ENCODE data around the gene ZNF14. TPM values are rescaled to one million over a fixed set of nuclear protein-coding genes. Genes with fewer than 3 reads are reported as not detected.

The ZNF14 gene
- total and polyA plus RNA-seq, 2 of the 13 experiments (the other 11 are each of a cell fraction or from before 2014, with no cell fraction given) = 1.9 to 6.2 TPM

GRCh38 chr19:19776206-19777008, 43.5 kb upstream of the ZNF14 start (continued):
- TF ChIP-seq AFF4 (CRISPR knock-in tag; IDR thresholded peaks at IDR 0.05) (0 out of 2 replicates have a peak, but pooled peaks have one; percentile 45), FOXM1 (CRISPR knock-in tag; IDR thresholded peaks at IDR 0.05) (no peak), HOXA9 (CRISPR knock-in tag; IDR thresholded peaks at IDR 0.05; ENCODE audit: borderline replicate concordance) (no peak), POLR2G (IDR thresholded peaks at IDR 0.05; ENCODE audit: low read depth, low read length) (peak; percentile 63), ZKSCAN8 (CRISPR knock-in tag; IDR thresholded peaks at IDR 0.05; ENCODE audit: borderline replicate concordance) (no peak), ZBTB42 (CRISPR knock-in tag; IDR thresholded peaks at IDR 0.05) (0 out of 2 replicates have a peak, but pooled peaks have one; percentile 35), ZSCAN29 (CRISPR knock-in tag; conservative IDR thresholded peaks at IDR 0.05) (peak; percentile 32; the same call in 1 of the 2 replicates), SOX13 (IDR thresholded peaks at IDR 0.05) (no peak), SOX13 (CRISPR knock-in tag; conservative IDR thresholded peaks at IDR 0.05 in 1 of 2, IDR thresholded peaks at IDR 0.05 in 1 of 2) (no peak; a peak in 1 of 4 replicates), NONO (IDR thresholded peaks at IDR 0.05) (no peak), NONO (CRISPR knock-in tag; conservative IDR thresholded peaks at IDR 0.05) (no peak; the same call in 1 of the 2 replicates), NFYC (CRISPR knock-in tag; IDR thresholded peaks at IDR 0.05) (peak; percentile 53), ZSCAN12 (CRISPR knock-in tag; IDR thresholded peaks at IDR 0.05) (no peak), PBX3 (CRISPR knock-in tag; IDR thresholded peaks at IDR 0.05; ENCODE audit: borderline replicate concordance) (no peak), ZNF646 (CRISPR knock-in tag; IDR thresholded peaks at IDR 0.05) (no peak), MTF1 (CRISPR knock-in tag; IDR thresholded peaks at IDR 0.05) (no peak; the same call in 1 of the 2 replicates), ZMYM3 (CRISPR knock-in tag; IDR thresholded peaks at IDR 0.05) (no peak), ZNF3 (CRISPR knock-in tag; IDR thresholded peaks at IDR 0.05) (no peak)
